Fibroblast of pulmonary artery (primary cell): ENCODE measurements around the gene KLRD1.
"Not testable (repeated sequence)": the region's sequence is repeated elsewhere in the genome, so short reads cannot be mapped to it uniquely, and the experiment has no call there.

ENCODE experiments used
- DNase-seq: peaks from one replicate; pipeline ENCODE4 v3.0.0-alpha.2; 2010; ENCODE audit warnings: low read depth
- H3K4me3 ChIP-seq: replicated peaks from 2 replicates; pipeline ENCODE4 v1.5.1; 2011; ENCODE audit warnings: low read depth, mild to moderate bottlenecking, control low read depth, low read length, moderate library complexity
- CTCF ChIP-seq: IDR thresholded peaks from 2 replicates; pipeline ENCODE4 v1.5.1; 2011; ENCODE audit warnings: mild to moderate bottlenecking, control low read depth, low read length, inconsistent platforms; ENCODE audit errors: missing control alignments

KLRD1 gene

GRCh38 chr12:10339053-10339840 is 31.6 kb downstream of the KLRD1 start:
- peak; percentile 32 for DNase-seq
- H3K4me3 ChIP-seq = no peak overlapping the region
- no peak for TF ChIP-seq CTCF

- H3K4me3 ChIP-seq, DNase-seq: not testable (repeated sequence)
These were observed 33.3 kb downstream of the KLRD1 start for GRCh38 chr12:10340946-10341345.

- TF ChIP-seq CTCF = no peak
- no peak overlapping the region for H3K4me3 ChIP-seq
- peak; percentile 44 for DNase-seq
These were observed 34.3 kb downstream of the KLRD1 start for GRCh38 chr12:10341892-10342509.

- H3K4me3 ChIP-seq, DNase-seq: not testable (repeated sequence)
These were observed 43.8 kb downstream of the KLRD1 start for GRCh38 chr12:10351457-10351856.

GRCh38 chr12:10354071-10354470 is 46.4 kb downstream of the KLRD1 start:
- no peak for DNase-seq
- TF ChIP-seq CTCF = no peak
- H3K4me3 ChIP-seq = no peak overlapping the region

- no peak for TF ChIP-seq CTCF
- DNase-seq = peak; percentile 52
These were observed 46.8 kb downstream of the KLRD1 start for GRCh38 chr12:10354502-10354901.

GRCh38 chr12:10358131-10358530 is 50.5 kb downstream of the KLRD1 start:
- no peak for TF ChIP-seq CTCF
- no peak for DNase-seq
- no peak overlapping the region for H3K4me3 ChIP-seq

More at GRCh38 chr12:10354502-10354901, 46.8 kb downstream of the KLRD1 start:
- no peak overlapping the region for H3K4me3 ChIP-seq

GRCh38 chr12:10358969-10359368 is 51.3 kb downstream of the KLRD1 start:
- DNase-seq = no peak
- no peak for TF ChIP-seq CTCF
- H3K4me3 ChIP-seq = no peak overlapping the region
